Left lobe of liver (tissue), 2 donors: ENCODE results near the gene MYOM3. TPM values are rescaled to one million over a fixed set of nuclear protein-coding genes. Genes with fewer than 3 reads are reported as not detected.

Experiments used
- ATAC-seq: fragments of 200-7000 bp; cut with Tn5 transposase; one replicate; pipeline ENCODE4 v1.9.1; 2020; ENCODE audit warnings: mild to moderate bottlenecking, moderate library complexity
- DNase-seq: peaks from one replicate; pipeline ENCODE4 v3.0.0-alpha.2; 2020; ENCODE audit warnings: low spot score
- total RNA-seq: library from RNA; stranded (reverse); gene quantifications from one replicate; pipeline ENCODE4 v1.2.1, GENCODE V29; 2021
- donor health status: DM: no; HTN: no; CAD: no; lungs with moderate emphysema.
- donor health status: DM: no; HTN: yes; CAD: no.

MYOM3 gene
- total RNA-seq, 1 donor from 2014 or later = 0.08 TPM

GRCh38 chr1:24097663-24098062 is 14.3 kb downstream of the MYOM3 start:
- DNase-seq = no peak

GRCh38 chr1:24096739-24097103 is 15.2 kb downstream of the MYOM3 start:
- no peak for DNase-seq

More at GRCh38 chr1:24097663-24098062, 14.3 kb downstream of the MYOM3 start:
- ATAC-seq = no peak

GRCh38 chr1:24096009-24096738 is 15.8 kb downstream of the MYOM3 start:
- no peak for ATAC-seq
- no peak for DNase-seq

More at GRCh38 chr1:24096739-24097103, 15.2 kb downstream of the MYOM3 start:
- ATAC-seq = no peak

- DNase-seq = no peak
- ATAC-seq = no peak
Observed at GRCh38 chr1:24095140-24095859, 16.6 kb downstream of the MYOM3 start.

- DNase-seq (no peak), ATAC-seq (no peak)
Observed at GRCh38 chr1:24094554-24094953, 17.4 kb downstream of the MYOM3 start.

GRCh38 chr1:24093732-24094131 is 18.2 kb downstream of the MYOM3 start:
- ATAC-seq = no peak
- DNase-seq = no peak

GRCh38 chr1:24092979-24093378 is 19.0 kb downstream of the MYOM3 start:
- DNase-seq (no peak), ATAC-seq (no peak)

GRCh38 chr1:24091971-24092482 is 19.9 kb downstream of the MYOM3 start:
- ATAC-seq (no peak), DNase-seq (no peak)

GRCh38 chr1:24090736-24091135 is 21.2 kb downstream of the MYOM3 start:
- DNase-seq (no peak), ATAC-seq (no peak)

GRCh38 chr1:24089743-24090555 is 22.0 kb downstream of the MYOM3 start:
- no peak for DNase-seq
- no peak for ATAC-seq

- DNase-seq = no peak
Observed at GRCh38 chr1:24089027-24089742, 22.8 kb downstream of the MYOM3 start.

GRCh38 chr1:24086466-24086865 is 25.5 kb downstream of the MYOM3 start:
- no peak for DNase-seq
- no peak for ATAC-seq

More at GRCh38 chr1:24089027-24089742, 22.8 kb downstream of the MYOM3 start:
- ATAC-seq = no peak

GRCh38 chr1:24085546-24085945 is 26.4 kb downstream of the MYOM3 start:
- ATAC-seq (no peak), DNase-seq (no peak)

- ATAC-seq = no peak
- no peak for DNase-seq
Observed at GRCh38 chr1:24085007-24085406, 26.9 kb downstream of the MYOM3 start.

- DNase-seq (no peak), ATAC-seq (no peak)
Observed at GRCh38 chr1:24084050-24084449, 27.9 kb downstream of the MYOM3 start.

- ATAC-seq (no peak), DNase-seq (no peak)
Observed at GRCh38 chr1:24082372-24082771, 29.6 kb downstream of the MYOM3 start.

- ATAC-seq (peak; percentile 98), DNase-seq (peak; percentile 87)
Observed at GRCh38 chr1:24081190-24081589, 30.7 kb downstream of the MYOM3 start.

- ATAC-seq = no peak
Observed at GRCh38 chr1:24080131-24080530, 31.8 kb downstream of the MYOM3 start.

GRCh38 chr1:24077278-24077978 is 34.5 kb downstream of the MYOM3 start:
- no peak for DNase-seq
- ATAC-seq = no peak

More at GRCh38 chr1:24080131-24080530, 31.8 kb downstream of the MYOM3 start:
- no peak for DNase-seq

- no peak for ATAC-seq
Observed at GRCh38 chr1:24075946-24076345, 36.0 kb downstream of the MYOM3 start.

More at GRCh38 chr1:24075946-24076345, 36.0 kb downstream of the MYOM3 start:
- no peak for DNase-seq
